Endodermal cell (in vitro differentiated cells): ENCODE measurements around the gene ANOS1. TPM values are rescaled to one million over a fixed set of nuclear protein-coding genes. Genes with fewer than 3 reads are reported as not detected.

Source experiments
- DNase-seq: peaks from one replicate; pipeline ENCODE4 v3.0.0-alpha.2; 2017
- H3K27ac ChIP-seq: 2 replicates; pipeline ENCODE4 v1.5.1; 2013; ENCODE audit warnings: mild to moderate bottlenecking, low read depth, low read length, moderate library complexity
- H3K27me3 ChIP-seq: 2 replicates; pipeline ENCODE4 v1.6.1; 2013; ENCODE audit warnings: mild to moderate bottlenecking, low read length, moderate library complexity; ENCODE audit not compliant: insufficient read depth, control insufficient read depth, poor library complexity, severe bottlenecking
- H3K36me3 ChIP-seq: 2 replicates; pipeline ENCODE4 v1.7.0; 2013; ENCODE audit warnings: mild to moderate bottlenecking, low read length, moderate library complexity; ENCODE audit not compliant: control insufficient read depth, insufficient read depth
- H3K4me1 ChIP-seq: one replicate; pipeline ENCODE4 v1.7.0; 2013; ENCODE audit warnings: low read length; ENCODE audit not compliant: control insufficient read depth, insufficient read depth
- H3K4me3 ChIP-seq: 2 replicates; pipeline ENCODE4 v1.5.1; 2013; ENCODE audit warnings: mild to moderate bottlenecking, low read length, moderate library complexity
- H3K9ac ChIP-seq: 2 replicates; pipeline ENCODE4 v1.6.1; 2013; ENCODE audit warnings: mild to moderate bottlenecking, low read length, moderate library complexity; ENCODE audit not compliant: poor library complexity, severe bottlenecking; ENCODE audit errors: extremely low read depth
- H3K9me3 ChIP-seq: 2 replicates; pipeline ENCODE4 v1.6.1; 2013; ENCODE audit warnings: mild to moderate bottlenecking, low read length, moderate library complexity; ENCODE audit not compliant: control insufficient read depth
- H3K27ac Mint-ChIP-seq: 2 replicates; pipeline ENCODE4 v1.8.0; 2020; ENCODE audit warnings: mixed read lengths
- H3K27me3 Mint-ChIP-seq: 2 replicates; pipeline ENCODE4 v1.8.0; 2021; ENCODE audit warnings: mild to moderate bottlenecking, mixed read lengths; ENCODE audit not compliant: insufficient read depth
- H3K36me3 Mint-ChIP-seq: 2 replicates; pipeline ENCODE4 v1.8.0; 2020; ENCODE audit warnings: low read depth, mixed read lengths
- H3K4me1 Mint-ChIP-seq: 2 replicates; pipeline ENCODE4 v1.8.0; 2020; ENCODE audit warnings: mixed read lengths
- H3K4me3 Mint-ChIP-seq: 2 replicates; pipeline ENCODE4 v1.8.0; 2020; ENCODE audit warnings: mild to moderate bottlenecking, moderate library complexity, mixed read lengths
- H3K9me3 Mint-ChIP-seq: 2 replicates; pipeline ENCODE4 v1.8.0; 2020; ENCODE audit warnings: mild to moderate bottlenecking, mixed read lengths
- WGBS, 2 experiments: methylation state at CpG; one replicate each; pipeline versions ENCODE4 v1.1.5 to v1.1.7; 2013; ENCODE audit warnings: missing lambda C conversion rate in 2 of 2, mixed read lengths in 1 of 2; ENCODE audit not compliant: insufficient coverage in 1 of 2, insufficient read length in 1 of 2; 5-methylcytosine and 5-hydroxymethylcytosine counted together
- total RNA-seq, 2 donors: library from RNA; stranded (reverse); fragmentation: NEBNext Ultra II Directional in 1 of 2; extraction: Animal tissue kit (Norgen Biotek cat#: 25700) in 1 of 2; gene quantifications; 2 replicates in 1 of 2; 3 replicates in 1 of 2; pipeline ENCODE4 v1.2.1, GENCODE V29; 2021
- TF ChIP-seq, protein P1 (sequence below): fragments of 200-600 bp; sonication (generic); conservative IDR thresholded peaks from 2 replicates; pipeline ENCODE4 v1.5.0; 2021; ENCODE audit warnings: antibody characterized with exemption, mild to moderate bottlenecking

The ANOS1 gene
- total RNA-seq, 2 donors from 2014 or later, result 7.1 to 57.4 TPM

DNA sequence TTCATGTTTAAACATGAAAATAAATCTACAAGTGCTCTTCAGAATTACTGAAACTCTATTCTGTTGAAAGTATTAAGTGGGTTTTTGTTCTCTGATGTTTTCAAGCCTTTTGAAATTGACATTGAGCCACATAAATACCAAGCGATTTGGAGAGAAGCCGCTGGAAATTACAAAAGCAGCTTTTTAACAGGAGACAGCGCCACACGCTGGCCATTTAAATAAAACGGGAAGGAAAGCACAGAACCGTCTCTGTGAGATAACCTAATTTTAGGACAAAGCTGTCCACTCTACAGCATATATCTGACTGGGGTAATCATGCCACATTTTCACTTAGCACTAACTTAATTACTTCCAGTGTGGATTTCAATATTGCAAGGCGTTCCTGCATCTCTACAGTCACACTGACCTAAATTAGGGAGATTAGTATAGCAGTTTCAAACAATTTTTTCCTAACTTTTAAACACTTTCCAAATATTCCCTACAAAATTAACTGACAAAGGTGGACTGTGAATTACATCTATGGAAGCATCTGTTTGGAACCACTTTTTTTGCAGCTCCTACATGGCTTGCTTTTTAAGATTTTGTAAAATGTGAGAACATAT, 6.8 kb upstream of the ANOS1 start:
- peaks cover 1% of the 10 kb centered on the region for H3K4me1 Mint-ChIP-seq
- no peak overlapping the region for H3K4me3 ChIP-seq
- no peaks in the 10 kb centered on the region for H3K27me3 ChIP-seq
- no peaks in the 10 kb centered on the region for H3K36me3 Mint-ChIP-seq
- 2 to 8% methylated on average over 2 to 7 of the region's 7 CpGs for WGBS, 2 experiments
- H3K9me3 ChIP-seq, result no peaks in the 10 kb centered on the region
- peak; percentile 77 for DNase-seq
- H3K9ac ChIP-seq, result no peak overlapping the region
- no peak overlapping the region for H3K4me3 Mint-ChIP-seq
- no peaks in the 10 kb centered on the region for H3K36me3 ChIP-seq
- no peak overlapping the region for H3K27ac Mint-ChIP-seq
- peaks cover 3% of the 10 kb centered on the region for H3K27me3 Mint-ChIP-seq
- no peaks in the 10 kb centered on the region for H3K9me3 Mint-ChIP-seq
- H3K27ac ChIP-seq, result no peak overlapping the region
- TF ChIP-seq, protein P1, sequence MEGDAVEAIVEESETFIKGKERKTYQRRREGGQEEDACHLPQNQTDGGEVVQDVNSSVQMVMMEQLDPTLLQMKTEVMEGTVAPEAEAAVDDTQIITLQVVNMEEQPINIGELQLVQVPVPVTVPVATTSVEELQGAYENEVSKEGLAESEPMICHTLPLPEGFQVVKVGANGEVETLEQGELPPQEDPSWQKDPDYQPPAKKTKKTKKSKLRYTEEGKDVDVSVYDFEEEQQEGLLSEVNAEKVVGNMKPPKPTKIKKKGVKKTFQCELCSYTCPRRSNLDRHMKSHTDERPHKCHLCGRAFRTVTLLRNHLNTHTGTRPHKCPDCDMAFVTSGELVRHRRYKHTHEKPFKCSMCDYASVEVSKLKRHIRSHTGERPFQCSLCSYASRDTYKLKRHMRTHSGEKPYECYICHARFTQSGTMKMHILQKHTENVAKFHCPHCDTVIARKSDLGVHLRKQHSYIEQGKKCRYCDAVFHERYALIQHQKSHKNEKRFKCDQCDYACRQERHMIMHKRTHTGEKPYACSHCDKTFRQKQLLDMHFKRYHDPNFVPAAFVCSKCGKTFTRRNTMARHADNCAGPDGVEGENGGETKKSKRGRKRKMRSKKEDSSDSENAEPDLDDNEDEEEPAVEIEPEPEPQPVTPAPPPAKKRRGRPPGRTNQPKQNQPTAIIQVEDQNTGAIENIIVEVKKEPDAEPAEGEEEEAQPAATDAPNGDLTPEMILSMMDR, result peak; percentile 93
- no peaks in the 10 kb centered on the region for H3K4me1 ChIP-seq

DNA sequence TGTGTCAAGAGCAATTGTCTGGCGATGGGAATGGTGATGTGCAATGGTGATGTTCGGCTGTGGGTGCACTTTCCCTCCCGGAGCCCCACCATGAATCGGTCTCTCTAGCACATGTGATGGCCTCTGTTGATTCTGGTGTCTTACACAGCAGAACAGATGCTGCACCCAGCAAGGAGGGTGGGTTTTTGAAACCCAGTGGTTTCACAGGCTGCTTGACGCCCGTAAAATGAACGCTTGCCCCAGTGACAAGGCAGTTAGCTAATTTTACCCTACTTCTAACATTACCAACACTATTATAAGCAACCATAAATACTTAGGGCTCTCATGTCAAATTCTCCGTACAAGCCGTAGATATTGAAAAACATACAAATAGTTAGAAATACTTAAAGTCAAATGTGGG, 5.9 kb upstream of the ANOS1 start:
- no peak overlapping the region for H3K9ac ChIP-seq
- no peak for DNase-seq
- no peak overlapping the region for H3K27ac ChIP-seq
- peaks cover 11% of the 10 kb centered on the region for H3K27me3 Mint-ChIP-seq
- no peak overlapping the region for H3K27ac Mint-ChIP-seq
- H3K36me3 Mint-ChIP-seq, result no peaks in the 10 kb centered on the region
- WGBS, 2 experiments, result 81 to 100% methylated on average over 1 to 8 of the region's 9 CpGs
- TF ChIP-seq, protein P1, result no peak
- H3K4me1 Mint-ChIP-seq, result peaks cover 4% of the 10 kb centered on the region
- no peak overlapping the region for H3K4me3 ChIP-seq
- H3K4me3 Mint-ChIP-seq, result no peak overlapping the region
- H3K9me3 ChIP-seq, result no peaks in the 10 kb centered on the region
- no peaks in the 10 kb centered on the region for H3K36me3 ChIP-seq
- H3K4me1 ChIP-seq, result no peaks in the 10 kb centered on the region
- H3K27me3 ChIP-seq, result no peaks in the 10 kb centered on the region
- H3K9me3 Mint-ChIP-seq, result no peaks in the 10 kb centered on the region

DNA sequence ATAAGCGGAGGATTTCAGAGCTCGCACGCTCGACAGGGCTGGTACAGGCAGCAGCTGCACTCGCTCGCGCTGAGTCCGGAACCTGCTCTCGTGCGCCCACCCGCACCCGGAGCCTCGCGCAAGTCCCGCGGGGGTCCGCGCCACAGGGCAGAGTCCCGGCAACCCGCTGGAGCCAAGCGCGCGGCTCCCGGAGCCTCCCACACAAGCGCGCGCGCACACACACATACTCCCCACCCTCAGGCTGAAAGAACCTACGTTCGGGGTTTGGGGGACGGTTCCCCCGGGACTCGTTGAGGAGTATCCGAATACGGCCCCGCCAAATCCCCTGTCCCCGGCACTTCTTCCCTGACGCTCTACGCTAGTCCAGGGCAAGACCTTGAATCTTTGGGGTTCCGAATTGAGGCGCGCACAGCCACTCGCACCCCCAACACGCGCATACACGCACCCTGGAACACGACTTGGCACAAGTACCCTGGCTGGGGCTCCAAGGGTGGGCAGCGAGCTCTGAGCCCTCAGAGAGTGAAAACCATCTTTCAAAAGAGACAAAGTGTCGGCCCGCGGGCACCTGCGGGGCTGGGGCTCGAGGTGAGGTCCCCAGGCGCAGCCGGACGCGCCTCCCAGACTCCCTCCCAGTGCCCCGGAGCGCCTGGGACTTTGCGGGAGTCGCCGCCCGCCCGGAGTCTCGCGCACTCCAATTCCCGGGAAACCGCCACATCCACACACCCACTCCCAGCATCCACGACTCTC, 952 bp downstream of the ANOS1 start:
- DNase-seq, result no peak
- WGBS, 2 experiments, result 0 to 3% methylated on average over 7 to 58 of the region's 69 CpGs
- peaks cover 11% of the 10 kb centered on the region for H3K27me3 ChIP-seq
- peak overlapping the region; percentile 83 for H3K4me3 ChIP-seq
- Mint-ChIP-seq H3K4me1 (peaks cover 37% of the 10 kb centered on the region), H3K4me3 (peak overlapping the region; percentile 82), H3K27ac (no peak overlapping the region), H3K36me3 (peaks cover 6% of the 10 kb centered on the region), H3K27me3 (peaks cover 36% of the 10 kb centered on the region), H3K9me3 (no peaks in the 10 kb centered on the region)
- no peaks in the 10 kb centered on the region for H3K9me3 ChIP-seq
- H3K27ac ChIP-seq, result no peak overlapping the region
- no peaks in the 10 kb centered on the region for H3K4me1 ChIP-seq
- no peaks in the 10 kb centered on the region for H3K36me3 ChIP-seq
- peak overlapping the region; percentile 38 for H3K9ac ChIP-seq
- TF ChIP-seq, protein P1, result no peak
